Smooth muscle cell of bladder (primary cell): ENCODE results near the gene CD200R1. TPM values are rescaled to one million over a fixed set of nuclear protein-coding genes. Genes with fewer than 3 reads are reported as not detected.

Experiments used
- total RNA-seq: library from RNA; depleted of rRNA; stranded (reverse); fragments of >200 nt; gene quantifications from 2 replicates; pipeline ENCODE4 v1.2.3, GENCODE V29; 2014

CD200R1 gene, protein sequence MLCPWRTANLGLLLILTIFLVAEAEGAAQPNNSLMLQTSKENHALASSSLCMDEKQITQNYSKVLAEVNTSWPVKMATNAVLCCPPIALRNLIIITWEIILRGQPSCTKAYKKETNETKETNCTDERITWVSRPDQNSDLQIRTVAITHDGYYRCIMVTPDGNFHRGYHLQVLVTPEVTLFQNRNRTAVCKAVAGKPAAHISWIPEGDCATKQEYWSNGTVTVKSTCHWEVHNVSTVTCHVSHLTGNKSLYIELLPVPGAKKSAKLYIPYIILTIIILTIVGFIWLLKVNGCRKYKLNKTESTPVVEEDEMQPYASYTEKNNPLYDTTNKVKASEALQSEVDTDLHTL
- total RNA-seq = under 0.01 TPM in 1 of 2 replicates, not detected in the other

DNA sequence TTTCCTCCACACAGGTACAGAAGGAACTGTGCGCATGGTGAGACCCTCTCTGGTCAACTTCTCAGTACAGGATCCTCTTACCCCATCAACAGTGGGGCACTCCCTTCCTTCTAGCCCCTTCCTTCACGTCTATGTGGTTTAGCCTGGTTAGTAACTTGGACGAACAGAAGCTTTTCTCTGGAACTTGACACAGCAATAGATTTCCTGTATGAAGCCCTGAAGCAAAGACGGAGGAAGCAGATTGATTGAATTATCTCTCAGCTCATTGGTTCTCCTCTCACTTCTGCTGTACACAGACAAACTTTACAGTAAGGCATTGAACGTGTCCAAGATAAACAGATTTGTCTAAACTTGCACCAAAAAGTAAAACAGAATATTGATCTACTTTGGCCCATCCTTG is at the start of gene CD200R1:
TSS of gene CD200R1 (minus strand) at position 210 of the 400 bp plus-strand sequence. CDS start 246 bp downstream, outside the sequence.

DNA sequence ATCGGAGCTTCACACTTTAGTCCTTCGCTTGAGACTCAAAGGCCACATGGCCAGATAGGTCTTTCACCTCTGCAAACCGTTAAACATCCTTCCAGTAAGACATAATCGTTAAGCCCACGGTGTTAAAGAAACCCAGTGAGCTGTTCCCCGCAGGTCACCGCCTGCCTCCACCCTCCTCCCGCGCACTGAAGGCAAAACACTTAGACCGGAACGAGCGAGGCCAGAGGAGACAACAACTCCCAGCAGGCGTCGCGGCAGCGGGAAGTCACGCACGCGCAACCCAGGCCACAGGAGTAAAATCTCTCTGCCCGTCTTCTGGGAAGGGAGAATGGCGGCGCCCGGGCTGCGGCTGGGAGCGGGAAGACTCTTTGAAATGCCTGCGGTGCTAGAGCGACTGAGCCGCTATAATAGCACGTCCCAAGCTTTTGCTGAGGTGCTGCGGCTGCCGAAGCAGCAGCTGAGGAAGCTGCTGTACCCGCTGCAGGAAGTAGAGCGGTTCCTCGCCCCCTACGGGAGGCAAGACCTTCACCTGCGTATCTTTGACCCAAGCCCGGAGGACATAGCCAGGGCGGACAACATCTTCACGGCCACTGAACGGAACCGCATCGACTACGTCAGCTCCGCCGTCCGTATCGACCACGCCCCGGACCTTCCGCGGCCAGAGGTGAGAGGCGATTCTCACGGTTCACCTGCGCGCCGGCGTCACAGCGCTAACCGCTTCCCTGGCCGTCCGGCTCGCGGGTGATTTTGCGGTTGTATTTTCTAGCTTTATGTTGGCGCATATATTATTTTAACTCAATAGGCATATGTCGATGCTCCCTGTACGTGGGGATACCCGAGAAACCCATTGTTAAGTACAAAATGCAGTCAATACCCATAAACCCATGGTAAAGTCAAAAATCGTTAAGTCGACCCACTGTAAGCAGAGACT is 16.0 kb upstream of the CD200R1 start, which contains the start of gene GTPBP8:
TSS of gene GTPBP8 (plus strand) at position 313 of the 931 bp plus-strand sequence. CDS start at position 329, 16 bp downstream.

Other genes with a start within 250 kb of the CD200R1 start
- gene CD200R1L, start 128.2 kb downstream of the CD200R1 start, total RNA-seq = under 0.01 and 0.09 TPM in 2 replicates
- 33.8 and 41.1 TPM in 2 replicates for gene GTPBP8, start 15.9 kb upstream of the CD200R1 start, total RNA-seq
- gene BOC, start 236.5 kb upstream of the CD200R1 start, total RNA-seq = 8.4 and 8.7 TPM in 2 replicates